CD4-positive, alpha-beta T cell (primary cell): Measurements from ENCODE around the gene COL15A1. TPM values are rescaled to one million over a fixed set of nuclear protein-coding genes. Genes with fewer than 3 reads are reported as not detected.

Source experiments
- ATAC-seq: fragments of 200-7000 bp; cut with Tn5 transposase; one replicate; pipeline ENCODE4 v1.10.0; 2022; ENCODE audit warnings: mild to moderate bottlenecking; ENCODE audit not compliant: poor library complexity
- CTCF ChIA-PET: fragments of 350-600 bp; sonication (Branson Sonifier 250); formaldehyde crosslinking; loops from one replicate; lab custom pipeline; 2021; ENCODE audit warnings: antibody characterized with exemption, inconsistent platforms; lab: Charles Lee
- POLR2A ChIA-PET: fragments of 350-600 bp; sonication (Branson Sonifier 250); formaldehyde crosslinking; loops from one replicate; lab custom pipeline; 2021; ENCODE audit warnings: antibody characterized with exemption, inconsistent platforms; lab: Charles Lee
- DNase-seq, 14 experiments: peaks; one replicate each; pipeline ENCODE4 v3.0.0-alpha.2; 2013 to 2020; ENCODE audit warnings: mixed read lengths in 2 of 14
- H3K27ac ChIP-seq, 2 donors: one replicate each; pipeline versions ENCODE4 v1.5.1 to v1.7.0; 2013; ENCODE audit warnings: low read length in 2 of 2, low read depth in 1 of 2, mild to moderate bottlenecking in 1 of 2
- H3K27me3 ChIP-seq, 2 experiments: 1 replicate in 1 of 2; 2 replicates in 1 of 2; pipeline versions ENCODE4 v1.6.1 to v1.7.0; 2013; ENCODE audit warnings: low read length in 2 of 2, control low read depth in 1 of 2, mild to moderate bottlenecking in 1 of 2, moderate library complexity in 1 of 2; ENCODE audit not compliant: insufficient read depth in 2 of 2, control insufficient read depth in 1 of 2
- H3K36me3 ChIP-seq: one replicate; pipeline ENCODE4 v1.6.1; 2013; ENCODE audit warnings: low read length, control low read depth; ENCODE audit not compliant: insufficient read depth
- H3K4me1 ChIP-seq: one replicate; pipeline ENCODE4 v1.6.1; 2013; ENCODE audit warnings: low read length, control low read depth; ENCODE audit not compliant: insufficient read depth
- H3K4me3 ChIP-seq: one replicate; pipeline ENCODE4 v1.5.1; 2013; ENCODE audit warnings: mild to moderate bottlenecking, low read length, moderate library complexity
- H3K9me3 ChIP-seq, 2 experiments: 1 replicate in 1 of 2; 2 replicates in 1 of 2; pipeline versions ENCODE4 v1.6.1 to v1.7.0; 2013; ENCODE audit warnings: low read length in 2 of 2, mild to moderate bottlenecking in 2 of 2, control low read depth in 1 of 2, moderate library complexity in 1 of 2; ENCODE audit not compliant: control insufficient read depth in 1 of 2, insufficient read depth in 1 of 2
- H3K27ac Mint-ChIP-seq: one replicate; pipeline ENCODE4 v1.8.0; 2020; ENCODE audit warnings: mixed read lengths
- H3K27me3 Mint-ChIP-seq: one replicate; pipeline ENCODE4 v1.8.0; 2021; ENCODE audit warnings: mixed read lengths
- H3K36me3 Mint-ChIP-seq: one replicate; pipeline ENCODE4 v1.8.0; 2021; ENCODE audit warnings: low read depth, mixed read lengths
- H3K4me1 Mint-ChIP-seq: one replicate; pipeline ENCODE4 v1.8.0; 2021; ENCODE audit warnings: low read depth, mixed read lengths
- H3K4me3 Mint-ChIP-seq: one replicate; pipeline ENCODE4 v1.8.0; 2020; ENCODE audit warnings: mild to moderate bottlenecking, mixed read lengths
- H3K9me3 Mint-ChIP-seq: one replicate; pipeline ENCODE4 v1.8.0; 2020; ENCODE audit warnings: mixed read lengths
- intact Hi-C, 2 experiments: fragments of 100-400 bp; cut with DNase I in 1 of 2; cut with micrococcal nuclease in 1 of 2; formaldehyde crosslinking; loops; one replicate each; pipeline versions ENCODE4 v1.15.1 to v1.9.0; 2023 to 2025; cut with DNase I, micrococcal nuclease
- total RNA-seq, 174 experiments: library from RNA in 2 of 174; stranded (reverse) in 2 of 174; gene quantifications; one replicate each; pipeline ENCODE4 v1.2.3 and lab custom pipeline; 2021 to 2026
- TF ChIP-seq, protein P1 (sequence below): fragments of 200-600 bp; IDR thresholded peaks from one replicate; pipeline ENCODE4 v1.8.0; 2022; ENCODE audit warnings: antibody characterized with exemption, mild to moderate bottlenecking

COL15A1 gene
- total RNA-seq, 2 experiments from 2014 or later, result not detected

- no peaks in the 10 kb centered on the region for H3K9me3 Mint-ChIP-seq
Measured at GRCh38 chr9:98994172-98995058, 50.7 kb downstream of the COL15A1 start.

GRCh38 chr9:98995059-98995671, 51.5 kb downstream of the COL15A1 start:
- H3K4me3 Mint-ChIP-seq, result no peak overlapping the region
- no peak overlapping the region for H3K4me3 ChIP-seq
- H3K36me3 Mint-ChIP-seq, result no peaks in the 10 kb centered on the region
- ChIA-PET POLR2A (no interaction called here), CTCF (interaction anchor here (0.6 to 1.2 kb wide), 2 partner anchors 39 to 146 kb away, joined by 3 read pairs; no protein-coding TSS in a partner anchor)
- H3K27me3 ChIP-seq, result no peaks in the 10 kb centered on the region
- H3K27ac ChIP-seq, result no peak overlapping the region
- no peaks in the 10 kb centered on the region for H3K36me3 ChIP-seq
- no peaks in the 10 kb centered on the region for H3K27me3 Mint-ChIP-seq
- H3K9me3 ChIP-seq, result peaks cover 0 to 13% of the 10 kb centered on the region in 2 experiments
- H3K27ac Mint-ChIP-seq, result no peak overlapping the region
- TF ChIP-seq, protein P1, sequence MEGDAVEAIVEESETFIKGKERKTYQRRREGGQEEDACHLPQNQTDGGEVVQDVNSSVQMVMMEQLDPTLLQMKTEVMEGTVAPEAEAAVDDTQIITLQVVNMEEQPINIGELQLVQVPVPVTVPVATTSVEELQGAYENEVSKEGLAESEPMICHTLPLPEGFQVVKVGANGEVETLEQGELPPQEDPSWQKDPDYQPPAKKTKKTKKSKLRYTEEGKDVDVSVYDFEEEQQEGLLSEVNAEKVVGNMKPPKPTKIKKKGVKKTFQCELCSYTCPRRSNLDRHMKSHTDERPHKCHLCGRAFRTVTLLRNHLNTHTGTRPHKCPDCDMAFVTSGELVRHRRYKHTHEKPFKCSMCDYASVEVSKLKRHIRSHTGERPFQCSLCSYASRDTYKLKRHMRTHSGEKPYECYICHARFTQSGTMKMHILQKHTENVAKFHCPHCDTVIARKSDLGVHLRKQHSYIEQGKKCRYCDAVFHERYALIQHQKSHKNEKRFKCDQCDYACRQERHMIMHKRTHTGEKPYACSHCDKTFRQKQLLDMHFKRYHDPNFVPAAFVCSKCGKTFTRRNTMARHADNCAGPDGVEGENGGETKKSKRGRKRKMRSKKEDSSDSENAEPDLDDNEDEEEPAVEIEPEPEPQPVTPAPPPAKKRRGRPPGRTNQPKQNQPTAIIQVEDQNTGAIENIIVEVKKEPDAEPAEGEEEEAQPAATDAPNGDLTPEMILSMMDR, result no peak
- DNase-seq (no peak), ATAC-seq (no peak)
- H3K9me3 Mint-ChIP-seq, result no peaks in the 10 kb centered on the region
- H3K4me1 ChIP-seq, result peaks cover 12% of the 10 kb centered on the region
- peaks cover 4% of the 10 kb centered on the region for H3K4me1 Mint-ChIP-seq
- intact Hi-C loops, result no loop called here

More at GRCh38 chr9:98994172-98995058, 50.7 kb downstream of the COL15A1 start:
- POLR2A ChIA-PET, result no interaction called here
- Histone ChIP-seq H3K36me3 (no peaks in the 10 kb centered on the region), H3K27me3 (no peaks in the 10 kb centered on the region), H3K9me3 (peaks cover 0 to 13% of the 10 kb centered on the region in 2 experiments), H3K27ac (no peak overlapping the region), H3K4me1 (peaks cover 12% of the 10 kb centered on the region), H3K4me3 (no peak overlapping the region)
- no peak overlapping the region for H3K4me3 Mint-ChIP-seq
- H3K4me1 Mint-ChIP-seq, result peaks cover 4% of the 10 kb centered on the region
- DNase-seq (no peak), ATAC-seq (no peak)
- intact Hi-C loops, result no loop called here
- no peaks in the 10 kb centered on the region for H3K36me3 Mint-ChIP-seq
- CTCF ChIA-PET, result interaction anchor here (1.2 kb wide), 1 partner anchor 147 kb away, joined by 3 read pairs; no protein-coding TSS in a partner anchor
- H3K27me3 Mint-ChIP-seq, result no peaks in the 10 kb centered on the region
- no peak overlapping the region for H3K27ac Mint-ChIP-seq
- TF ChIP-seq, protein P1, result no peak

GRCh38 chr9:98995971-98996504, 52.3 kb downstream of the COL15A1 start:
- Histone ChIP-seq H3K4me1 (peaks cover 19% of the 10 kb centered on the region), H3K36me3 (no peaks in the 10 kb centered on the region), H3K9me3 (peaks cover 0 to 13% of the 10 kb centered on the region in 2 experiments), H3K4me3 (no peak overlapping the region), H3K27ac (no peak overlapping the region), H3K27me3 (no peaks in the 10 kb centered on the region)
- DNase-seq (no peak), ATAC-seq (no peak)
- Mint-ChIP-seq H3K4me3 (no peak overlapping the region), H3K4me1 (peaks cover 13% of the 10 kb centered on the region), H3K27ac (no peak overlapping the region), H3K36me3 (no peaks in the 10 kb centered on the region), H3K27me3 (no peaks in the 10 kb centered on the region), H3K9me3 (no peaks in the 10 kb centered on the region)
- ChIA-PET POLR2A (no interaction called here), CTCF (interaction anchor here (0.6 to 7.7 kb wide), 3 partner anchors 39 to 146 kb away, joined by 3 to 77 read pairs (median 3); no protein-coding TSS in a partner anchor)
- TF ChIP-seq, protein P1, result no peak
- intact Hi-C loops, result no loop called here
